Inflammatory macrophage (primary cell): Measurements from ENCODE around the gene PLXNA4.

Source experiments
- DNase-seq, 2 donors: peaks; one replicate each; pipeline ENCODE4 v3.0.0-alpha.2; 2020 to 2022

The PLXNA4 gene

DNA sequence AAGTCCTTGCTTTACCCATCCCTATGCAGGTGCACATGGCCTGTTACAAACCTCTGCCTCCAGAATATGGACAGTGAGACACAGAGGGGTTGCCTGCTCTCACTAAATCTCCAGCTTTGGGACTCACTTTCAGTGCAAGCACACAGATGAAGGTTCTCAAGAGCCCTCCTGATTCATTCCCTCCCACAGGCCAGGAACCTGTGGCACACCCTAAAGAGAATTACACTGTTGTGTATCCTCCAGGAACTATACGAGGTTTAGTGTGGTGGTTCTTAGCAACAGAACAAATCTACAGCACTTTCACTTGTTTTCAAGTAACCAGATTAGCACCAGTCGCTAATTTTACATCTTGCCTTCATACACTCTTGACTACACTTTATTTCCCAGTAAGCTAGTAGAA lies 192.3 kb downstream of the PLXNA4 start:
- DNase-seq = no peak

DNA sequence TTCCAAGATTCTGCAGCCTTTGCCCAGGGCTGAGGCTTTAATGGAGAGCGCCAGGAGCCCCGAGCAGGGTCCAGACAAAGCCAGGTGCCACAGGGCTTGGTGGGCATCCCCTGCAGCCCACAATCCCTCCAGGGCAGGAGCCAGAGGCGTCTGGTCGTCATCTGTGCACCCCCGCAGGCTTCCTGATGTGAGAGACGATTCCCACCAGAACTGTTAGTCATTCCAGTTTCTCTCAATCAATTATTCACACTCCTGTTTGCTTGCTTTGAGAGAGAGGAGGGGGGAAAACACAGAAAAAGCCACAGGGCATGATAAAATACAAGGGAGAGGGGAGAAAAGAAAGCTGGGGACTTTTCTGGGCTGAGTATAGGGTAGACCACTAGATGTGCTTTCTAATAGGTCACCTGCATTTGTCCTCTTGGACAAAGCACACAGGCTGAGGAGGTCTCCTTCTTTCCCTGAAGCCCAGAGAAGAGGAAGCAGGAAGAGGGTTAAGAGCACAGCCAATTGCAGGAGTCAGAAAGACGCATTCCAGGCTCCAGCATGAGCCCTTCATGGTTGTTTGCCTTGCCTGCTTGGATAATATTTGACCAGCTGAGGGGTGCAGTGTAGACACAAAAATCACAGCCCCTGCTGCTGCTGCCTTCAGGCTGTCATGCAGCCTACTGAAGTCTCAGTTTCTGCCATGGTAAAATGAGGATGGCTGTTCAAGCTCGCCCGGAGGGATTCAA lies 194.4 kb downstream of the PLXNA4 start:
- no peak for DNase-seq

DNA sequence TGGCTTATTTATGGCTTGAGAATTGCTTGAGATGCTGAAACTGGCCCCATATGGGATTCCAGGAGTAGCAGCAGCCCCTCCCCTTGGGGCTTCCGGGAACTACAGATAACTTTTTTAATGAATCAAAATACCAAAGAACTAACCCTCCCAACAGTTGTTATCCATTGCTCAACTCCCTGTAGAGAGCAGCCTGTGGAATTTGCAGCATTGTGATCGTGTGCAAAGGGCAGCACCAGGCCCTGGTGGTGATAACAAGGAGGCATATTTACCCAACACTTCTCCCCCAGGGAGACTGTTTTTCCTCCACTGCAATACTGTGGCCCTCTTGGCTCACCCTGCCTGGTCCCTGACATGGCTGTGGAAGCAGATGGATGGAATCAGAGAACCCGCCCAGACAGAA lies 196.2 kb downstream of the PLXNA4 start:
- DNase-seq = no peak

DNA sequence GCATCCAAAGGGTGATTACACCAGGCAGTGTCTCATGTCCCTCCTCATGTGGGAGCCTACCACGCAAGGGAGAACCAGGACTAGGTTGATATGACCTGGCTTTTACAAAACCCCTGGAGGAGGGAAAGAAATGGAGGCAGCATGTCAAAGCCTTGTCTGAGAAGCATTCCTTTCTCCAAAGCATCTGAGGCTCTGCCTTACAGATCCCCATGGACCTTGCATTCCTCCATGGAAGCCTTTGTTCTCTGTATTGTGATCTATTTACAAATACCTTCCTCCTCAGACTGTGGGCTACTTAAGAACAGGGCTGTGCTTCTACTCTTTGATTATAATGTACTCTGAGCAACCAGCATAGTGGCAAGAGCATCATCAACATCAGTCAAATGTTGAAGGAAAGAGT lies 197.0 kb downstream of the PLXNA4 start:
- DNase-seq = no peak

DNA sequence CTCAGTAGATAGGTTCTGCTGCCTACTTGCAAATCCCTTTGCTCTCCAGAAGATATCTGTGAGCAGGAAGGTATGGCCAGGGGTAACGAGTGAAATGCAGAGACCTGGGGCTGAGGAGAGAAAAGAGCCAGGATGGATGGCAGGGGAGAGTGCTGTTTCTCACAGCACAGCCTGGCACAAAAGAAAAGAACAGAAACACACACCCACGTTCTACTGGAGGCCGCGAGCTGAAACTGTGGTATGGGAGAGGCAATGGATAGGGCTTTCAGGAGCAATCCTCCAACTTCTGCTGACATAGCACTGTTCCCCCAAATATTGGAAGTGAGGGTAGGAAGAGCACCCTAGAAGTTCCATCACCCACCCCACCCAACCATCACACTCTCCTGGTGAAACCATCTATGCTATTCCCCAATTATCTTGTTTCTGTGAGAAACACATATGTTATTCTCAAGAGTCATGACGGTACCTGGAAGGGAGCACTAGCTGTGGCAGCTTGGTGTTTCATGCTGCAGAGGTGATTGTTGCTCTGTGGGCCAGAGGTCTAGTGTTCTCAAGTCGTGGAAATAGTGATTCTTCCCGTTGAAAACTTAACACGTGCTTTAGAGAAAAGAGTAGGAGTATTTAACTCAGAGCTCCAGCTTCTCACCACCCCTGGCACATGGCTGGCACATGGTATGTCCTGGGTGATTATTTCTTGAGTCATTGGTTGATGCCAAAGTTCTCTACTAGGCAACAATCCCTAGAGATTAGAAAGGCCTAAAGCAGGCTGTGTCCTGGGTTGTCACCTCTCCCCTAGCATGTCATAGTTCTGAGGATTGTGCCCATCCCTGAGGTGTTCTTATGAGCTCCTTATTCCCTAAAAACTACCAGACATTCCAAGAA lies 198.3 kb downstream of the PLXNA4 start:
- DNase-seq = no peak

DNA sequence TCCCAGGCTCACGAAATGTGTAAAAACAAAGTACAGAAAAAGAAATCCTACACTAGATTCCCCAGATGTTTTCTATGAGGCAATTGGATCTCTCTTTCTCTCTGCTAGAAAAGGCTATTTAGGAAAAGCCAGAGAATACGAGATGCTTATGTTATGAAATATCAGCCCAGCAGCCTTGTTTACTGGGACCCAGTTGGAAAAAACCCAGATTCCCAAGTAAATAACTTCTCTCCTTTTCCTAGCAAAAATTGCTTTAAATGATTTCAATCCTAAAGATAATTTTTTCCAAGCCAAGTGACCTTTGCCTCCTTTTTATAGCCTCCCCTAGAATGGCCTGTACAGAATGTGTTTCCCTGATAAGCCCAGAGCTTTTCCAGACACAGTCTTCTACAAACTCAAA lies 199.3 kb downstream of the PLXNA4 start:
- DNase-seq = no peak

DNA sequence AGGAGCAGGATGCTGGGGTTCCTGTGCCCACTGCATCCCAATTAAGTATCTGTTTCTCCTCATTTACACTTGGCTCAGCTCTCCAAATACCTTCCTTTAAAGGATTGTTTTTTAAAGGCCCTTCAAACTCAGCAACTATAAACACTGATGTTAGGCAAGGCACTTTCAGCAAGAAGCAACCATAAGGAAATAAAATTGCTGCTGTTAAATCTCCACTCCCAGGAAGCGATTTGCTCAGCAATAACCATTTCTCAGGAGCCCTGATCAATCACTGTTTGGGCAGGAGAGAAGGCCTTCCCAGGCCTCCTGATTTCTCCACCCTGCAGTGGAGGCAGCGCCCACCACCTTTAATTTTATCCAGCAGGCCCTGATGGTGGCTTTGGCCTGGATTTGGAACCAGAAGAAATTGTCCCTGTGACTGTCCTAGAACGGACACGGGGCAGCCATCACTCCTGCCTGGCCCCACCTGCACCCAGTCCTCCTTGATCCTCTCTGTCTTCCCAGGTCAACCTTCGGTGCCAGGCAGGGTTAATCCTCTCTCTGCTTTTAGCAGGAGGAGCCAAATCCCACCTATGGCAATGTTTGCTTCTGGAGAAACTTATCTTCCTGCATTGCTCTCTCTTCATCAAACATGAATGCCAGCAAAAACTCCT lies 199.8 kb downstream of the PLXNA4 start:
- no peak for DNase-seq

DNA sequence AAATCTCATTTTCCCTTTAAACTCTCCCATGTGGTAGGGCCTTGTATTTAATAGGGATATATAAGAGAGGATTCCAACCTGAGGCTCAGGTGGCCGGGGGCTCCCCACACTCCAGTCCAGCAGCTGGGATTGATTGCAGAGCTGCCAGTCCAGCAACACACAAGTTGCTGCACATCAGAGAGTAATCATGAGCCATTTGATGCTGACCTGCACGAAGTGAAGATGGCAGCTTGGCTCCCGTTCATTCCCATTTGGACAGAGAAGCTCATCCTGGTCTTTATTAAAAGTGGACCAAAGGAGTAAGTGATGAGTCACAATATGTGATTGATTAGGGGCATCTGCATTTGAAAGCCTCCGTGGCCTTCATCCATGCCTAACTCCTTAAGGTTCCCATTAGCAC lies 202.4 kb downstream of the PLXNA4 start:
- DNase-seq = no peak

DNA sequence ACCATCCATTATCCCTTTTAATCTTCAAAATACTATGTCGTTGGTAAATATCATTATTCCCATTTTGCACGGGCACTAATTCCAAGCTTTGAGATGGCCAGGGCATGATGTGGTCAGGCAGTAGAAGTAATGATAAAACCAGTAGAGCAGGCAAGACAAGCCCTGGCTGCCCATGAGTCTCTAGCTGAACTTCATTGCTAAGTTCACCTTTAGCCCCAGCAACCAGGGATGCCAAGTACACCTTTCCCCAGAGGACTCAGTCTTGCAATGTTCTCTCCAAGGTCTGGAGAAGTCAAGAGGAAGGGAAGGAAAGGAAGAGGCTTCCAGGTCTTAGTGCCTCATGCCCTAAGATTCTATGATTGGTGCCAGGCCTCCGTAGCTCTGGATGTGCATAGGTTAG lies 203.2 kb downstream of the PLXNA4 start:
- no peak for DNase-seq

DNA sequence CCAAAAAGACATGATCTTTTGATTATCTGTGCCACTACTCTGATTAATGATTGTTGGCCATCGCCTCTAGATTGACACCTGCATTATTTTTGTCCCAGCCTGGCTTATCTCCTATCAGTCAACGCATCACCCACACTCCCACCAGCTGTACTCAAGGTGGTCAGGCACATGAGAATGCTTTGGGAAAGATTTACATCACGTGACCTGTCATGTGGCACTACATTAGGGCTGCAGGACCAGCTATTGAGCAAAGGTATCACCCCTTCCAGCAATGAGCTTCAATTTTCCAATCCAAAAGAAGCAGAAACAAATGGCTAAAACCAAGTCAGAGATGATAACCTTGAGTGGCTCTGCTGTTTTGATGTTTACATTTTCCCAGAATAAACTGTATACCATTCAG lies 204.3 kb downstream of the PLXNA4 start:
- no peak for DNase-seq

DNA sequence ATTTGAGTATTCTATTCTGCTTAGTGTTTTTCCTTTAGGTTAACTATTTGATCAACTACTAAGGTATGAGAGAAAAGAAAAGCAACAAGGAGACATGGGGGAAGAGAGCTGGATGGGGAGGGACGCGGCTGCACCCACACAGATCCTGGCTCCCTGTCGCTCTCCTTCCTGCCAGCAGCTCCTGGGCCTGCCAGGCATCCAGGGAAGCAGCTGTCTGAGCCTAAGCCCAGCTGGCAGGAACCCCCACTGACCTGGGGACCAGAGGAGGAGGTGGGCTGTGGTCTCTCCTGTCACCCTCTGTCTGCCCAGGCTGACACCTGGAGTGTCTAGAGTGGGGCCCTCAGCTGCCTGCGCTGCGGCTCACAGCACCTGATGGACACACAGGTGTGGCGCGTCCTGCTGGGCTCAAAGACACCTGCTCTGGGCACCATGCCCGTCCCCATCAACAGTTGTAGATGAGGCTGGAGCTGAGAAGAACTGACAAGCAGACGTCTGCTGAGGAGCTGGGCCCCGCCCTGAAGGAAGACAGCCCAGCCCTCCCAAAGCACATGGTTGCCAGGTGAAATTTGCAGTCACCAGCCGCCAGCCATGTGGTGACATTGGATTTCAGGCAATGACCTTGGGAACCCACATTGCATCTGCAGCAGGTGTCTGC lies 207.9 kb downstream of the PLXNA4 start:
- no peak for DNase-seq

DNA sequence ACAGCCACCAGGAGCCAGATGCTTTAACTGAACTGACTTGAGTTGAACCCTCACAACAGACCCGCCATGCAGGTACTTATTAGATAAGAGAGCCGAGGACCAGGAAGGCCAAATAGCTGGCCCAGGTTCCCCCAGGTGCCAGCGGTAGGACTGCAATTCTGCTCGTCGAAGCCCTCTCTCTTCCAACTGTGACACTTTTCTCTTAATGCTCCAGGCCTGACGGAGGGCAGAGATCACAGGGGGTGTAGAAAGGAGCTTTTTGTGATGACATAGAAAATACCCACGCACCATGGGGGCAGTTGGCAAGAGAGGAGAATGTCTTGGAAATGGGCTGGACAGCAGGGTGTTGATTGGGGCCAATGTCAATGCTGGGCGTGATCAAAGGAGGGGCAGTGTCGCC lies 208.5 kb downstream of the PLXNA4 start:
- no peak for DNase-seq

DNA sequence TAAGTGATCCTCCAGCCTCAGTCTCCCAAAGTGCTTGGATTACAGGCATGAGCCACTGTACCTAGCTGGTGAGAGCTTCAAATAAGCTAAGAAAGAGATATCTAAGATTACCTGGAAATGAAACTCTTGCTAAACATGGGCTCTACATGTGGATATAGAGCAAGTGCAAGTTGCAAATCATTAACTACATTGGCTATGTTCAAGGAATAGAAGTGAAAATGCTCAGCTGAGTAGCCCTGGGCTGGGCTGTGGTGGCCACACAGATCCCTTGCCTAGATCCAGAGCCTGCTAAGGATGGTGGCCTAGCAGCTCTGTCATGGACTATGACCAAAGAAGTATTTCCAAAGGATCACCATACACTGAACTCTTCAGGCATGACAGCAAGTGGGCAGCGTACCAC lies 209.3 kb downstream of the PLXNA4 start:
- no peak for DNase-seq

DNA sequence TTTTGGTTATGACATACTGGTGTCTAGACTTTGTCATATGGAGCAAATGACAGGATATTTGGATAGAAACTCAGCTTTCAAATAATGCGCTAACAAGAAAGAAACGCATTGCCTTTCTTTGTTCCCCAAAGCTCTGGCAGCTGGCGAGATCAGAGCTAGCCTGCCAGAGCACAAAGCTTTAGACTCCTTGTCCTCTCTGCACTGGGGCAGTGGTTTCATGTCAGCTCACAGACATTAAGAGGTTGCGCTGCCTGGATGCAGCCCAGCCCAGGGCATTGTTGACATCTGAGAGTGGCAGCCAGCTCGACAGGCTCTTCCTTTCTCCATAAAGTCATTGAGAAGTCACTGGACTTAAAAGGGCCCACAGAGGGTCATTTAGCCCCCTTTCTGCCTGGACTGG lies 212.0 kb downstream of the PLXNA4 start:
- no peak for DNase-seq

DNA sequence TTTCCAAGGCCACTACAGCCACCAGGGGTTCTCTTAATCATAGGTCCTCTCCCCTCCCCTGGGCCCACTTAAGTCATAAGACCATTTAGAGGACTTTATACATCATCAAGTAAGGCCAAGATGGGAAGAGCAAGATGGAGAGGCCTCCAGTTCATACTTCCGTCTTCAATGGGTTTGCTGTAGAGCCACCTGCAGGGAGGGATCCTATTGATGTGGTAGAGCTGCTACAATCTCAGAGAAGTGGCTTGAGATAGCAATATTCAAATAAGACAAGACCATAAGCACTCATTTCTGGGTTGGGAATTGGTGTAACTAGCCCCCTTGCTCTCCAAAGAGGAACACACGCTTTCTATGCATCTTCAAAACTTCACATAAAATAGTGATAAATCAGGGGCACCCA lies 214.2 kb downstream of the PLXNA4 start:
- no peak for DNase-seq

DNA sequence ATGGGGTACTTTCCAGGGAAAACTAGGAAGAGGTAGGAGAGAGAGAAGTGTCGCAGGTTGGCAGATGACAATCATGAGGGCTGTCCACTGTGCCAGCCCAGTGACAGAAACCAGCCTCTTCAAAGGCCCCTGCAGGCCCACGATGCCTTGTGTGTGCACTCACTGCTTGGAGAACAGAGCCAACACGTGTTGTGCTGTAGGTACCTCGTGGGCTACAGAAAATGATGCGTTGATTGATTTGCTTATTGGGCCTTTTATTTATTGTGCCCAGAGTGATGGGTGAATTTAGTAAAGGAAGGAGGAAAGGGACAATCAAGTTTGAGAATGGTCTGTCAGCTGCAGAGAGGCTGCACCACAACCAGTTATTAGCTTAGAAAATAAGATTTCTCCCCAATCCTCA lies 215.1 kb downstream of the PLXNA4 start:
- no peak for DNase-seq

DNA sequence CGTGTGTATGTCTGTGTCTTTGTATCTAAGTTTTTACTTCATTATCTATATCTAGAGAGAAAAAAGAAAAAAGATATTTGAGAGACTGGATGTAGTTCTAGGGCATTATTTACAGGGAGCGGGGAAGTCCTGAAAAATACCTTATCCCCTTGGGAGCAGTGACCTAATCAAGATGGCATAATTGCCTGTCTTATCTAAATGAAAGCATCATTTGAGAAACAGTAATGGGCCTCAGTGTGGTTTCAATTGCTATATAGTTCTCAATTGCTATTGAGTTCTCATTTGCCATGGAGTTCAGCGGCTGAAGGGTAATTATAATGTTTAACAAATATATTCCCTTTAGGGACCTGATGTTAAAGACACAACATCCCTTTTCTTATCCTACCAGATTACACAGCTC lies 216.5 kb downstream of the PLXNA4 start:
- DNase-seq = no peak

DNA sequence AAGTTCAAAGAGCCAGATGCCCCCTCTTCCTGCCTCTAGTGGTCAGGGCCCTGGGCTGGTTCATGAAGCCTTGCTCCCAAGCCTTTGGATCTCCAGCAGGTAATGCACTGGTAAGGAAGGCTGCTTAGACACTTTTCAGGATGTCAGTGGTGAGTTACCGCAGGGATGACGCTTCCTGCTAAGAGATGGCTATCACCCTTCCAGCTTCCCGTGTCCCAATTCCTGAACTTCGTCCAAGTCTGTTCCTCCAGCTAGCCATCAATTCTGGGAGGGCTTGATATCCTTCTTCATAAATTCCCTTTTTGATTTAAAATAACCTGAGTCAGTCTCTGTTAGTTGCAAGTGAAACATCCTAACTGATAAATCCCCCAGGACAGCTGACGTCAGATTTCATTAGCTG lies 221.2 kb downstream of the PLXNA4 start:
- no peak for DNase-seq

DNA sequence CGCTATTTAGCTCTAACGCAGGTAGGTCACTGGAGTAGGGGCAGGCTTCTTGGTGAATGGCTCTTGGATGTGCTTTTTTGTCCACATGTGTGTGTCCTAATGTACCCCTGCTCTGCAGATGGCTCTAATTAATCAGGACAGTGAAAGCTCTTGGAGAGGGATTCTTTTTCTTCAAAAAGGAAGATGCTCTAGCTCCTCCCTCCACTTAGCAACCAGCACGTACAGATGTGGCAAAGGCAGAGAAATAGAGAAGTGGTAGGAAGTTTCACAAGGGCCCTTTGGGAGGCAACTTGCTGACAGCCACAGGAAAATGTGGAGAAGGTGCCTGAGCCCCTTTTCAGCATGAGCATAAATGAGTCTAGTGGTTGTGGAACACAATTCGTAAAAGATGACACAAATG lies 221.7 kb downstream of the PLXNA4 start:
- DNase-seq = peak; percentile 6 to 24

DNA sequence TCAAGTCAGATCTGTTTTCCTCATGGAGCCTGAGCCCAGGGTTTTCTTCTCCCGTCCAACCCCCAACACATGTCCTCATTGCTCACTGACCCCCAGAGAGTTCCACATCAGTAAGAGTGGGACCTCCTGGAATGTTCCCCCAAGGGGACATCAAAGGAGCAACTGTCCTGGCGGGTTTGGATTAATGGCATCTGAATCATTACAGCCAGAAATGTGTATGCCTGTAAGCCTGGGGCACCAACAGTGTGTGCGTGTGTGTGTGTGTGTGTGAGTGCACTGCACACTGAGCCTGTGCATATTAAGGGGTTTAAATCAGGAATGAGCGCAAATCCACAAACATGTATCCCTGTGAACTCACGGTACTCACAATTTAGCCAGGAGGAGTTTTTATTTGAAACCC lies 222.3 kb downstream of the PLXNA4 start:
- no peak for DNase-seq

DNA sequence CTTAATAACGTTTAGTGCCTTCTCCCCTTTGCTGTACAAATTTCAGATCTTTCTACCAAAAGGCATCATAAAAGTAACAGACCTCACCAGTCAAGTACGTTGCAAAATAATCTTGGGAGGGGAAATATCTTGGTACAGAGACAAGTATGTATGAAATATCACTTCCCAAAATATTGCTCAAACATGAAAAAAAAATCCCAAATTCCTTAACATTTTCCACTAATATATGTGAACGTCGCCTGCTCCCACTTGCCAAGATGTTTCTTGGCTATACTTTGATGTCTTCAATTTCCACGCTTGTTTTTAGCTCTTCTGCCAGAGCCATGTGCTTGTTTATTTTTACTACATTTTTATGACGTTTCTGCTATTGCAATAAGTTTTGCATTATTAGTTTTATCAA lies 223.5 kb downstream of the PLXNA4 start:
- no peak for DNase-seq

DNA sequence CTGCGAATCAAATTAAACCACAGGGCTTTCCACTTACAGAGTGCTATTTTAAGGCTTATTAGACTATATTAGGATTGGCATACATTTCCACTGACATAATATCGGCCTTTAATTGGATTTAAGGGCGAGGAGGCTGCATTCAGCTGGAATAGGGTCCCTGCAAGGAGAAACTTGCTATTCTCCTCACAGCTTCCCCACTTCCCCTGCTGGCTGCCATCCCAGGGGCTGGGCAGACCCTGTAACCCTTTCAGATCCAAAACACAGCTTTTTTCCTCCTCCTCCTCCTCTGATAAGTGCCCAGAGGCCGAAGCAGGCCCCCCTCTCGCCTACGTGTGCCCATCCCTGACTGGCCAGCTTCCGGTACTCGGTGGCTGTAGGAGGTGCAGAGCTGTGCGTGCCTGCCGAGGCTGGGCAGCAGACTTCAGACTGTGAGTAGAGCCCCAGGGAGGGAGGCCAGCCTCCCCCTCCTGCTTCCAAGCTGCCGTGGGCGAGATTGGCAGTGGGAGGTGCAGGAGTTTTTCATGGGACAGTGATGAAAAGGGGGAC lies 224.2 kb downstream of the PLXNA4 start:
- DNase-seq = no peak

DNA sequence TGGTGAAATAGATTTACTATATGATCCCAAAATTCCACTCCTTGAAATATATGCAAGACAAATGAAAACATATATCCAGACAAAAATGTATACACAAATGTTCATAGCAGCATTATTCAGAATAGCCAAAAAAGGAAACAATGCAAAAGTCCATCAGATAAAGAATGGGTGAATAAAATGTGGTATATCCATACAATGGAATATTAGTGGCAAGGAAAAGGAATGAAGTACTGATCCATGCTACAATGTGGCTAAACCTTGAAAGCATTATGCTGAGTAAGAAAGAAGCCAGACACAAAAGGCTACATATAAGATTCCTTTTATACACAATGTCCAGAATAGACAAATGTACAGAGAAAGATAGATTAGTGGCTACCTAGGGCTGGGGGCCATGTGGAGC lies 225.5 kb downstream of the PLXNA4 start:
- no peak for DNase-seq
